ENCODE measurements around the gene ZNF48.

DNA sequence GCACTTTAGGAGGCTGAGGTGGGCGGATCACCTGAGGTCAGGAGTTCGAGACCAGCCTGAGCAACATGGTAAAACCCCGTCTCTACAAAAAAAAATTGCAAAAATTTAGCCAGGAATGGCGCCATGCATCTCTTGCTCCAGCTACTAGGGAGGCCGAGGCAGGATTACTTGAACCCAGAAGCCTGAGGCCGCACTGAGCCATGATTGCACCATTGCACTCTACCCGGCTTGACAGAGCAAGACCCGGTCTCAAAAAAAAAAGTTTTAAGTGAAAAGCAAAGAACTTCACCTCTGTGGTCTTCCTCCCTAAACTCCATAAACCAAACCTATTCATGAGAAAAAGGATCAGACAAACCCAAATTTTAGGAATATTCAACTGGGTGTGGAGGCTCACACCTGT, 47.1 kb upstream of the ZNF48 start:
- no peak for TF ChIP-seq POLR2AphosphoS5 (IDR thresholded peaks at IDR 0.05; ENCODE audit: low read depth, low read length)
- TF ChIP-seq FOXP2 (optimal IDR thresholded peaks at IDR 0.05; ENCODE audit: borderline replicate concordance, extremely low read depth, extremely low read length, insufficient read depth): no peak
- TF ChIP-seq SIN3A (IDR thresholded peaks at IDR 0.05; ENCODE audit: borderline replicate concordance, insufficient read depth, low read length): no peak
- no peak for TF ChIP-seq TAF1 (IDR thresholded peaks at IDR 0.05; ENCODE audit: borderline replicate concordance, insufficient read depth, low read length)

Measured in PFSK-1 (cell line).